Lower leg skin (tissue), 4 donors: ENCODE measurements around the gene IRF9. TPM values are rescaled to one million over a fixed set of nuclear protein-coding genes. Genes with fewer than 3 reads are reported as not detected.
A peak's percentile ranks its signal among the peaks of the same experiment; 100 is the strongest.

Experiments
- DNase-seq, 2 donors: peaks; one replicate each; pipeline ENCODE4 v3.0.0-alpha.2; 2019; ENCODE audit warnings: low spot score in 2 of 2
- H3K4me3 ChIP-seq: fragments of 200-600 bp; sonication (generic); 2 replicates; pipeline ENCODE4 v1.5.1; 2017; ENCODE audit warnings: mild to moderate bottlenecking, low read depth; ENCODE audit not compliant: poor library complexity, severe bottlenecking
- POLR2A ChIP-seq, 2 donors: fragments of 450-650 bp; IDR thresholded peaks; one replicate each; pipeline ENCODE4 v1.6.1; 2016 to 2017; ENCODE audit warnings: antibody characterized with exemption in 2 of 2, mild to moderate bottlenecking in 1 of 2, moderate library complexity in 1 of 2
- WGBS, 2 donors: methylation state at CpG; one replicate each; pipeline ENCODE4 v1.1.5; 2018; 5-methylcytosine and 5-hydroxymethylcytosine counted together
- intact Hi-C: fragments of 100-400 bp; cut with DNase I; formaldehyde crosslinking; loops from one replicate; pipeline ENCODE4 v1.15.0; 2023; ENCODE audit warnings: low total_unique reads
- microRNA-seq, 2 donors: library from miRNA; unstranded; fragments of <30 nt; microRNA quantifications; one replicate each; pipeline ENCODE4, GENCODE V29; 2016; ENCODE audit warnings: borderline replicate concordance in 2 of 2, borderline number of aligned reads in 1 of 2
- total RNA-seq, 4 donors: library from RNA; depleted of rRNA; stranded (reverse); fragments of >200 nt; gene quantifications; one replicate each; pipeline ENCODE4 v1.1.0, GENCODE V29; 2016
- TF ChIP-seq, protein P1 (sequence below), 3 donors: fragments of 450-650 bp; IDR thresholded peaks; one replicate each; pipeline ENCODE4 v1.5.1; 2016; ENCODE audit warnings: antibody characterized with exemption in 3 of 3, mild to moderate bottlenecking in 3 of 3, moderate library complexity in 2 of 3

IRF9 gene
- total RNA-seq, 4 donors from 2014 or later = 36.1 to 54.1 (median 44.2) TPM

DNA sequence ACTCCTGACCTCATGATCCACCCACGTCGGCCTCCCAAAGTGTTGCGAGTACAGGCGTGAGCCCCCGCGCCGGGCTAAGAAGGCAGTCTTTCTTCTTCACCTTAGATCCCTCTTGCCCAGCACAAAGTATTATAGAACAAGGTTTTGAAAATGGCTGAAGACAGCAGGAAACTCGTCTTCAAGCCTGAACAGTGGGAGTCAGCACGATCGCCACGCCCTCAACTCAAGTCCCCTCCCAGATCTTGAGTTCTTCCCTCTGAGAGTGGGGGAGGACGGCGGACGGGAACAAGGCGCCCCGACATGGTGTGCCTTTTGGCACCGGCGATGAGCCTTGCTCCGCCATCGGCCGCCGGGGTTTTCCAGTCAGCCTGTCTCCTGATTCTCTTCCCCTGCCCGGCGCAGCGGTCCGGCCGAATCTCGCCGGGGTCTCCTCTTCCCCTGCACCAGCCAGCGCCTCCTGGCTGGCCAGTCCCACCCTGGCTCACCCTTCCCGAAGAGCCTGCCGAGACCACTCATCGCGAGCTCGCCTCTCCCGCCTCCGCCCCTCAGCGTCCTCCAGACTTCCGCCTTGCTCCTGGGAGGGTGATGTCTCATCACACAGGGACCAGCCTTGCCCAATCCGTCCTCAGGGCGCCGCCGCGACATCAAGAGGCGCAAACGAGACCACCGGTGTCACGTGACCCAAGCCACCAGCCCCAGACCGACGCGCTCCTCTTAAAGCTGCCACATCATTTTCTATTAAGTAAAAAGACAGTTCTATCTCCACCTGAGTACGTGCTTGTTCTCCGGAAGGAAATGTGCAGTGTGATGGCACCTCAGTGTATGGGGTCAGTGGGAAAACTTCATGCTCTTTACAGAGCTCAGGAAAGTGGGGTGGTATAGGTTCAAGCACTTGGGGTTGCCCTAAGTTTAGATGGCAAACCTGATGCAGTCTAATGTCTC lies 52.1 kb downstream of the IRF9 start, which contains the start of gene CHMP4A:
TSS of gene CHMP4A (minus strand) at position 565 of the 942 bp plus-strand sequence. CDS start at position 516, 49 bp downstream.
- peak within 1 kb of the TSS; percentile 57 for H3K4me3 ChIP-seq
- TF ChIP-seq POLR2A (IDR thresholded peaks at IDR 0.05) = peak in 1 of 2 donors; percentile 89
- TF ChIP-seq, protein P1, sequence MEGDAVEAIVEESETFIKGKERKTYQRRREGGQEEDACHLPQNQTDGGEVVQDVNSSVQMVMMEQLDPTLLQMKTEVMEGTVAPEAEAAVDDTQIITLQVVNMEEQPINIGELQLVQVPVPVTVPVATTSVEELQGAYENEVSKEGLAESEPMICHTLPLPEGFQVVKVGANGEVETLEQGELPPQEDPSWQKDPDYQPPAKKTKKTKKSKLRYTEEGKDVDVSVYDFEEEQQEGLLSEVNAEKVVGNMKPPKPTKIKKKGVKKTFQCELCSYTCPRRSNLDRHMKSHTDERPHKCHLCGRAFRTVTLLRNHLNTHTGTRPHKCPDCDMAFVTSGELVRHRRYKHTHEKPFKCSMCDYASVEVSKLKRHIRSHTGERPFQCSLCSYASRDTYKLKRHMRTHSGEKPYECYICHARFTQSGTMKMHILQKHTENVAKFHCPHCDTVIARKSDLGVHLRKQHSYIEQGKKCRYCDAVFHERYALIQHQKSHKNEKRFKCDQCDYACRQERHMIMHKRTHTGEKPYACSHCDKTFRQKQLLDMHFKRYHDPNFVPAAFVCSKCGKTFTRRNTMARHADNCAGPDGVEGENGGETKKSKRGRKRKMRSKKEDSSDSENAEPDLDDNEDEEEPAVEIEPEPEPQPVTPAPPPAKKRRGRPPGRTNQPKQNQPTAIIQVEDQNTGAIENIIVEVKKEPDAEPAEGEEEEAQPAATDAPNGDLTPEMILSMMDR (IDR thresholded peaks at IDR 0.05) = peak in 1 of 3 donors; percentile 88
- DNase-seq = peak; percentile 98 to 99
- intact Hi-C loops = no loop called here
- 1% methylated on average over 29 to 52 of the region's 53 CpGs for WGBS, 2 donors

DNA sequence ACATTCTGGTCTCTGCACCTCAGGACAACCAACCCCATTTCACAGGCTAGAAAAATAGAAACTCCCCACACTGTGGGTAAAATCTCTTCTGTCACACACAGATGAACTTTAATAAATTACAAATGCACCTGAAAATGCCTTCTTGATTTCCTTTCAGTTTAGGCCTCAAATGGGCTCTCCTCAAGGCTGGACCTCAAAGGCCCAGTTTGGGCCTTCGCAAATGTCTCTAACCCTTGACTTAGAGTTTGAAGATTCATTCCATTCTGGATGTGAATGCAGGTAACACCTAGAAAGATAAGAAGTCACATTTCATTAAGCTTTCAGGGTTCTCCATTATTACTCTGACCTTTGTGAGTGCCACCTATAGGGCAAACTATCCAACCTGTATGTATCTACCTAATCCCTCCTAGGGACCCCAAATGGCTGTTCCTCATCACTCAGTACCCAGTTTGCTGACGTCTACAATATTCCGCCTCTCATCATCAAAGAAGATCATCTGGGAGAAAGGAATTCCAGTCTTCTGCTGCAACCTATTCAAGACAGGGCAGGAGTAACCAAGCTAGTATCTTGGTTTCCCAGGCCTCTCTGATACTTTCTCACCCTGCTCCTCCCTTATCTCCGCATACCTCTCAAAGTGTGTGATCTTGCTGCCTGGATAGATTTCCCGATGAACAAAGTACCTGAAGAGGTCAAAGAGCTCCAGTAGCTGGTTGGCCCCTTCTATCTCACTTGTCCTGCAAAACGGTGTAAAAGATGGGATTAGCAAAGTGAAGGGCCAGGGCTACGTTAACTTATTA lies 53.0 kb downstream of the IRF9 start:
- intact Hi-C loops = no loop called here
- no peak overlapping the region for H3K4me3 ChIP-seq
- DNase-seq = peak in 1 of 2 donors; percentile 20
- WGBS, 2 donors = 92 to 93% methylated on average over 7 of the region's 7 CpGs
- TF ChIP-seq POLR2A (IDR thresholded peaks at IDR 0.05) = no peak
- TF ChIP-seq, protein P1 (IDR thresholded peaks at IDR 0.05) = no peak

DNA sequence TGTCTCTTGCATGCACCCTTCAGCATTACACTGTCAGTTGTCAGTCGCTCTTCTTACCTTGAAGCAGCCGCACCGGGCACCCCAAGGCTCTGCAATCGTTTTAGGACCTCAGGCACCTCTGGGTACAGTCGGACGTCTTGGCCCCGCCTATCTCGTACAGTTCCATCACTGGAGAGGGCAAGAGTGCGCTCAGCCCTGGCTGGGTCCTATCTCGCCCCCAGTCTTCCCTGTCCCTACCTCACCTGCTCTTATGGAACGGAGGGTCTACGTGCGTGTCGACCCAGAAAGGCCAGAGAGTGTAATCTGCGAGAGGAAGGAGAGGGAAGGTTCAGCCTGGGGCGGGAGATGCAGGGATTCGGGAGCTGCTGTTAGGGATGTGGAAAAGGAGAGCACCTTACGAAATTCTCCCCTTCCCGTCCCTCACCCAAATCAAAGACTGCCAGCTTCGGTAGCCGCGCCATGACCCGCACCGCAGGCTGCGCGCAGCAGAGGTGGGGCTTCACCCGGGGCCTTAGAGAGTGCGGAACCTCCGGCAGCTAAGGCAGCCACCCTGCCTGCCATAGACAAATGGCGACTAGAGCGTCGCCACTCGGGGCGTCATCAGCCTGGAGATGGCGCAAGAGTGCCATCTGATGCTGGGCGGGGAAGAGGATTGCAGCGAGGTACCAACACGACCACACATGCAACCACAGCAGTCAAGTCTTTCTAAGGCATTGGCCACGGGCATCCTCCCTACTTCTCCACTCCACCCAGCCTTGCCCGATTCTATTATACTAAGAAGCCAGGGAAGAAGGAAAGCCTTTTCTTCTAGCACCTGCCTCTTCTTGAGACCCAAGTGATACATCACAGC lies 54.7 kb downstream of the IRF9 start, which contains the start of gene MDP1:
TSS of gene MDP1 (minus strand) at position 572 of the 850 bp plus-strand sequence. CDS start at position 461, 111 bp downstream.
- WGBS, 2 donors = 0% methylated on average over 35 to 40 of the region's 40 CpGs
- DNase-seq = peak; percentile 86 to 97
- TF ChIP-seq, protein P1 (IDR thresholded peaks at IDR 0.05) = peak in 1 of 3 donors; percentile 8
- no peak for TF ChIP-seq POLR2A (IDR thresholded peaks at IDR 0.05)
- intact Hi-C loops = no loop called here
- H3K4me3 ChIP-seq = peak within 1 kb of the TSS; percentile 63

Small RNA genes within 50 kb of the gene (microRNA-seq; reads per million reads assigned to microRNA genes)
- 0 reads per million in 2 donors for gene MIR7703

Other genes starting within 250 kb of the IRF9 start
- gene DHRS4, start 207.5 kb upstream of the IRF9 start, total RNA-seq = 10 to 100 TPM; 29.9 to 54.0 (median 38.9) TPM
- gene DHRS4L2, start 172.3 kb upstream of the IRF9 start, total RNA-seq = 10 to 100 TPM; 15.8 to 40.4 (median 23.3) TPM
- 1 to 10 TPM; 2.8 to 7.6 (median 5.2) TPM for gene CARMIL3, start 109.3 kb upstream of the IRF9 start, total RNA-seq
- gene CPNE6, start 89.7 kb upstream of the IRF9 start, total RNA-seq = under 1 TPM in 1 of 4 donors, not detected in 3; 0.39 TPM
- gene PCK2, start 67.0 kb upstream of the IRF9 start, total RNA-seq = 10 to 100 TPM; 15.4 to 29.0 (median 21.0) TPM
- 100 to 1,000 TPM in 1 of 4 donors, 10 to 100 TPM in 3; 53.3 to 134 (median 64.3) TPM for gene DCAF11, start 46.5 kb upstream of the IRF9 start, total RNA-seq
- gene NRL, start 46.3 kb upstream of the IRF9 start, total RNA-seq = 1 to 10 TPM in 2 of 4 donors, under 1 TPM in 1, not detected in 1; 0.52 to 2.4 (median 2.2) TPM
- gene FITM1, start 30.6 kb upstream of the IRF9 start, total RNA-seq = 1 to 10 TPM in 2 of 4 donors, under 1 TPM in 1, not detected in 1; 0.61 to 1.3 (median 1.0) TPM
- gene PSME1, start 25.1 kb upstream of the IRF9 start, total RNA-seq = 100 to 1,000 TPM in 3 of 4 donors, 10 to 100 TPM in 1; 81.3 to 125 (median 114) TPM
- gene EMC9, start 19.7 kb upstream of the IRF9 start, total RNA-seq = 10 to 100 TPM; 13.3 to 21.8 (median 20.6) TPM
- gene PSME2, start 14.7 kb upstream of the IRF9 start, total RNA-seq = 10 to 100 TPM; 23.2 to 50.2 (median 31.2) TPM
- 10 to 100 TPM; 53.1 to 98.6 (median 77.3) TPM for gene RNF31, start 13.8 kb upstream of the IRF9 start, total RNA-seq
- 1 to 10 TPM; 1.2 to 7.1 (median 2.4) TPM for gene REC8, start 10.8 kb downstream of the IRF9 start, total RNA-seq
- gene IPO4, start 27.6 kb downstream of the IRF9 start, total RNA-seq = 10 to 100 TPM; 25.1 to 40.0 (median 32.6) TPM
- 10 to 100 TPM; 44.6 to 64.4 (median 52.9) TPM for gene TM9SF1, start 34.2 kb downstream of the IRF9 start, total RNA-seq
- gene TSSK4, start 44.4 kb downstream of the IRF9 start, total RNA-seq = not detected
- 10 to 100 TPM; 50.3 to 99.6 (median 68.1) TPM for gene CHMP4A, start 52.2 kb downstream of the IRF9 start, total RNA-seq
- gene MDP1, start 54.8 kb downstream of the IRF9 start, total RNA-seq = 10 to 100 TPM in 3 of 4 donors, 1 to 10 TPM in 1; 9.7 to 12.2 (median 10.7) TPM
- gene NEDD8, start 71.1 kb downstream of the IRF9 start, total RNA-seq = 100 to 1,000 TPM in 3 of 4 donors, 10 to 100 TPM in 1; 68.0 to 153 (median 107) TPM
- 10 to 100 TPM; 39.0 to 57.2 (median 49.0) TPM for gene GMPR2, start 71.7 kb downstream of the IRF9 start, total RNA-seq
- gene TINF2, start 81.4 kb downstream of the IRF9 start, total RNA-seq = 10 to 100 TPM; 52.5 to 70.9 (median 60.0) TPM
- gene TGM1, start 101.9 kb downstream of the IRF9 start, total RNA-seq = 100 to 1,000 TPM; 160 to 283 (median 235) TPM
- 10 to 100 TPM; 35.5 to 69.4 (median 44.7) TPM for gene RABGGTA, start 110.3 kb downstream of the IRF9 start, total RNA-seq
- gene DHRS1, start 138.5 kb downstream of the IRF9 start, total RNA-seq = 100 to 1,000 TPM in 1 of 4 donors, 10 to 100 TPM in 3; 55.0 to 112 (median 90.6) TPM
- 10 to 100 TPM; 13.8 to 20.4 (median 17.6) TPM for gene NOP9, start 138.6 kb downstream of the IRF9 start, total RNA-seq
- gene CIDEB, start 146.7 kb downstream of the IRF9 start, total RNA-seq = 10 to 100 TPM; 10.6 to 29.8 (median 25.1) TPM
- 100 to 1,000 TPM in 3 of 4 donors, 10 to 100 TPM in 1; 88.1 to 173 (median 147) TPM for gene LTB4R2, start 148.9 kb downstream of the IRF9 start, total RNA-seq
- gene LTB4R, start 150.2 kb downstream of the IRF9 start, total RNA-seq = 100 to 1,000 TPM in 1 of 4 donors, 10 to 100 TPM in 3; 58.9 to 118 (median 70.9) TPM
- gene ADCY4, start 173.8 kb downstream of the IRF9 start, total RNA-seq = 10 to 100 TPM in 3 of 4 donors, 1 to 10 TPM in 1; 6.7 to 22.8 (median 16.5) TPM
- gene RIPK3, start 178.7 kb downstream of the IRF9 start, total RNA-seq = 10 to 100 TPM in 1 of 4 donors, 1 to 10 TPM in 3; 6.3 to 18.0 (median 7.2) TPM
- 10 to 100 TPM in 3 of 4 donors, 1 to 10 TPM in 1; 8.3 to 26.1 (median 14.0) TPM for gene NFATC4, start 206.9 kb downstream of the IRF9 start, total RNA-seq
- 10 to 100 TPM; 17.7 to 37.8 (median 23.5) TPM for gene NYNRIN, start 237.7 kb downstream of the IRF9 start, total RNA-seq